HepG2 (cell line): ENCODE measurements around the gene CD69.

Experiments used
- EP300 ChIP-seq, 3 experiments: sonication (generic) in 1 of 3; formaldehyde crosslinking in 1 of 3; IDR thresholded peaks; 2 replicates each; pipeline versions ENCODE4 v1.5.1 to v1.6.1; 2011 to 2020; ENCODE audit warnings: low read depth in 2 of 3, low read length in 2 of 3, borderline replicate concordance in 1 of 3, improper control_type of control experiment in 1 of 3, mild to moderate bottlenecking in 1 of 3, missing genetic modification reagents in 1 of 3, moderate library complexity in 1 of 3
- JUN ChIP-seq: sonication (generic); formaldehyde crosslinking; IDR thresholded peaks from 2 replicates; pipeline ENCODE4 v1.4.0; 2020; ENCODE audit warnings: mild to moderate bottlenecking, missing genetic modification reagents
- MYNN ChIP-seq: sonication (generic); formaldehyde crosslinking; IDR thresholded peaks from 2 replicates; pipeline ENCODE4 v1.4.0; 2020; ENCODE audit warnings: mild to moderate bottlenecking, low read depth, missing genetic modification reagents
- POLR2A ChIP-seq, 2 experiments: IDR thresholded peaks; 2 replicates each; pipeline ENCODE4 v1.6.1; 2011; ENCODE audit warnings: low read depth in 2 of 2, low read length in 2 of 2, mild to moderate bottlenecking in 1 of 2, moderate library complexity in 1 of 2; ENCODE audit not compliant: insufficient read depth in 1 of 2
- RXRA ChIP-seq: sonication (generic); formaldehyde crosslinking; IDR thresholded peaks from 2 replicates; pipeline ENCODE4 v1.5.1; 2020; ENCODE audit warnings: missing genetic modification reagents
- SRSF9 ChIP-seq: fragments of 200-400 bp; formaldehyde crosslinking; IDR thresholded peaks from 2 replicates; pipeline ENCODE4 v1.6.1; 2018; ENCODE audit warnings: borderline replicate concordance, mild to moderate bottlenecking, low read depth, low read length; ENCODE audit not compliant: insufficient read depth, poor library complexity, severe bottlenecking
- TF ChIP-seq, protein P1 (sequence below): sonication (generic); formaldehyde crosslinking; IDR thresholded peaks from 2 replicates; pipeline ENCODE4 v1.8.0; 2022; ENCODE audit warnings: missing genetic modification reagents, mild to moderate bottlenecking, moderate library complexity, borderline replicate concordance
- TF ChIP-seq, protein P2 (sequence below): IDR thresholded peaks from 2 replicates; pipeline ENCODE4 v1.6.1; 2012; ENCODE audit warnings: inconsistent platforms
- TF ChIP-seq, protein P3 (sequence below): sonication (generic); formaldehyde crosslinking; IDR thresholded peaks from 2 replicates; pipeline ENCODE4 v1.4.0; 2020; ENCODE audit warnings: missing genetic modification reagents
- TF ChIP-seq, protein P4 (sequence below): sonication (generic); formaldehyde crosslinking; IDR thresholded peaks from 2 replicates; pipeline ENCODE4 v1.5.0; 2020; ENCODE audit warnings: mild to moderate bottlenecking, missing genetic modification reagents, moderate library complexity
- TF ChIP-seq, protein P5 (sequence below): sonication (generic); formaldehyde crosslinking; conservative IDR thresholded peaks from 2 replicates; pipeline ENCODE4 v1.4.0; 2020; ENCODE audit warnings: missing genetic modification reagents

DNA sequence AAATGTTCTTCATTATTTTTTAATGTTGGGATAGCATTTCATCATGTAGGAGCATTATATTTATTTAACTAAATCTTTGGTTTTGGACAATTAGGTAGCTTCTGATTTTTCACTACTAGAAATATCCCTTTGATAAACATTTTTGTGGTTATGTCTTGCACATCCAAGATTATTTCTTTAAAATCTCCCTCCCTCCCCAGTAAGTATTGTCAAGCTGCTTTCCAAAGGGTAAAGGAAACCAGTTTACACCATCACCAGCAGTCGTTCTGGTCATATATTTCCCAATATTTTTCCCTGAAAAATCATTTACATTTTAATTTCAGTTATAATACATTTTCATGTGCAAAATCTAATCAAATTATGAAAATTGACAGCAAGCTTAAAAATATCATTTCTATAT lies 11.1 kb downstream of the CD69 start:
- TF ChIP-seq, protein P1, sequence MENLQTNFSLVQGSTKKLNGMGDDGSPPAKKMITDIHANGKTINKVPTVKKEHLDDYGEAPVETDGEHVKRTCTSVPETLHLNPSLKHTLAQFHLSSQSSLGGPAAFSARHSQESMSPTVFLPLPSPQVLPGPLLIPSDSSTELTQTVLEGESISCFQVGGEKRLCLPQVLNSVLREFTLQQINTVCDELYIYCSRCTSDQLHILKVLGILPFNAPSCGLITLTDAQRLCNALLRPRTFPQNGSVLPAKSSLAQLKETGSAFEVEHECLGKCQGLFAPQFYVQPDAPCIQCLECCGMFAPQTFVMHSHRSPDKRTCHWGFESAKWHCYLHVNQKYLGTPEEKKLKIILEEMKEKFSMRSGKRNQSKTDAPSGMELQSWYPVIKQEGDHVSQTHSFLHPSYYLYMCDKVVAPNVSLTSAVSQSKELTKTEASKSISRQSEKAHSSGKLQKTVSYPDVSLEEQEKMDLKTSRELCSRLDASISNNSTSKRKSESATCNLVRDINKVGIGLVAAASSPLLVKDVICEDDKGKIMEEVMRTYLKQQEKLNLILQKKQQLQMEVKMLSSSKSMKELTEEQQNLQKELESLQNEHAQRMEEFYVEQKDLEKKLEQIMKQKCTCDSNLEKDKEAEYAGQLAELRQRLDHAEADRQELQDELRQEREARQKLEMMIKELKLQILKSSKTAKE (CRISPR knock-in tag) = no peak
- TF ChIP-seq MYNN (no peak), RXRA (no peak), JUN (CRISPR knock-in tag) (no peak), EP300 (IDR thresholded peaks at IDR 0.05; ENCODE audit: low read depth in 2 of 2, low read length in 2 of 2) (no peak), EP300 (CRISPR knock-in tag; IDR thresholded peaks at IDR 0.05; ENCODE audit: borderline replicate concordance) (no peak), POLR2A (IDR thresholded peaks at IDR 0.05; ENCODE audit: insufficient read depth in 1 of 2, low read depth in 2 of 2, low read length in 2 of 2) (no peak), SRSF9 (no peak)
- TF ChIP-seq, protein P2, sequence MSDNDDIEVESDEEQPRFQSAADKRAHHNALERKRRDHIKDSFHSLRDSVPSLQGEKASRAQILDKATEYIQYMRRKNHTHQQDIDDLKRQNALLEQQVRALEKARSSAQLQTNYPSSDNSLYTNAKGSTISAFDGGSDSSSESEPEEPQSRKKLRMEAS = no peak
- TF ChIP-seq, protein P3, sequence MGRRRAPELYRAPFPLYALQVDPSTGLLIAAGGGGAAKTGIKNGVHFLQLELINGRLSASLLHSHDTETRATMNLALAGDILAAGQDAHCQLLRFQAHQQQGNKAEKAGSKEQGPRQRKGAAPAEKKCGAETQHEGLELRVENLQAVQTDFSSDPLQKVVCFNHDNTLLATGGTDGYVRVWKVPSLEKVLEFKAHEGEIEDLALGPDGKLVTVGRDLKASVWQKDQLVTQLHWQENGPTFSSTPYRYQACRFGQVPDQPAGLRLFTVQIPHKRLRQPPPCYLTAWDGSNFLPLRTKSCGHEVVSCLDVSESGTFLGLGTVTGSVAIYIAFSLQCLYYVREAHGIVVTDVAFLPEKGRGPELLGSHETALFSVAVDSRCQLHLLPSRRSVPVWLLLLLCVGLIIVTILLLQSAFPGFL (CRISPR knock-in tag) = no peak
- TF ChIP-seq, protein P4, sequence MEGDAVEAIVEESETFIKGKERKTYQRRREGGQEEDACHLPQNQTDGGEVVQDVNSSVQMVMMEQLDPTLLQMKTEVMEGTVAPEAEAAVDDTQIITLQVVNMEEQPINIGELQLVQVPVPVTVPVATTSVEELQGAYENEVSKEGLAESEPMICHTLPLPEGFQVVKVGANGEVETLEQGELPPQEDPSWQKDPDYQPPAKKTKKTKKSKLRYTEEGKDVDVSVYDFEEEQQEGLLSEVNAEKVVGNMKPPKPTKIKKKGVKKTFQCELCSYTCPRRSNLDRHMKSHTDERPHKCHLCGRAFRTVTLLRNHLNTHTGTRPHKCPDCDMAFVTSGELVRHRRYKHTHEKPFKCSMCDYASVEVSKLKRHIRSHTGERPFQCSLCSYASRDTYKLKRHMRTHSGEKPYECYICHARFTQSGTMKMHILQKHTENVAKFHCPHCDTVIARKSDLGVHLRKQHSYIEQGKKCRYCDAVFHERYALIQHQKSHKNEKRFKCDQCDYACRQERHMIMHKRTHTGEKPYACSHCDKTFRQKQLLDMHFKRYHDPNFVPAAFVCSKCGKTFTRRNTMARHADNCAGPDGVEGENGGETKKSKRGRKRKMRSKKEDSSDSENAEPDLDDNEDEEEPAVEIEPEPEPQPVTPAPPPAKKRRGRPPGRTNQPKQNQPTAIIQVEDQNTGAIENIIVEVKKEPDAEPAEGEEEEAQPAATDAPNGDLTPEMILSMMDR (CRISPR knock-in tag) = no peak
- TF ChIP-seq, protein P5, sequence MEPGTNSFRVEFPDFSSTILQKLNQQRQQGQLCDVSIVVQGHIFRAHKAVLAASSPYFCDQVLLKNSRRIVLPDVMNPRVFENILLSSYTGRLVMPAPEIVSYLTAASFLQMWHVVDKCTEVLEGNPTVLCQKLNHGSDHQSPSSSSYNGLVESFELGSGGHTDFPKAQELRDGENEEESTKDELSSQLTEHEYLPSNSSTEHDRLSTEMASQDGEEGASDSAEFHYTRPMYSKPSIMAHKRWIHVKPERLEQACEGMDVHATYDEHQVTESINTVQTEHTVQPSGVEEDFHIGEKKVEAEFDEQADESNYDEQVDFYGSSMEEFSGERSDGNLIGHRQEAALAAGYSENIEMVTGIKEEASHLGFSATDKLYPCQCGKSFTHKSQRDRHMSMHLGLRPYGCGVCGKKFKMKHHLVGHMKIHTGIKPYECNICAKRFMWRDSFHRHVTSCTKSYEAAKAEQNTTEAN (CRISPR knock-in tag) = no peak
